ENCODE measurements around the gene C22orf42.

Gene C22orf42

GRCh38 chr22:32132783-32133182, 26.3 kb downstream of the C22orf42 start:
- no peak for DNase-seq

GRCh38 chr22:32132126-32132525, 27.0 kb downstream of the C22orf42 start:
- DNase-seq: no peak

GRCh38 chr22:32130464-32130863, 28.6 kb downstream of the C22orf42 start:
- DNase-seq: no peak

- no peak for DNase-seq
These were observed 31.2 kb downstream of the C22orf42 start for GRCh38 chr22:32127904-32128303.

- no peak for DNase-seq
These were observed 35.4 kb downstream of the C22orf42 start for GRCh38 chr22:32123657-32124056.

- no peak for DNase-seq
These were observed 36.2 kb downstream of the C22orf42 start for GRCh38 chr22:32122899-32123298.

GRCh38 chr22:32120603-32121002, 38.5 kb downstream of the C22orf42 start:
- no peak for DNase-seq

- DNase-seq: no peak
These were observed 39.4 kb downstream of the C22orf42 start for GRCh38 chr22:32119568-32120235.

- DNase-seq: no peak
These were observed 46.7 kb downstream of the C22orf42 start for GRCh38 chr22:32112380-32112779.

GRCh38 chr22:32106930-32107329, 52.2 kb downstream of the C22orf42 start:
- DNase-seq: no peak

GRCh38 chr22:32103658-32104315, 55.3 kb downstream of the C22orf42 start:
- peak; percentile 17 for DNase-seq

- no peak for DNase-seq
These were observed 58.4 kb downstream of the C22orf42 start for GRCh38 chr22:32100711-32101110.
